CD4-positive, alpha-beta T cell treated with Interleukin-1 beta for 1 hour (primary cell): ENCODE results near the gene LITAFD.

Source experiments
- DNase-seq, 2 donors: peaks; one replicate each; pipeline ENCODE4 v3.0.0-alpha.2; 2020 to 2022

The LITAFD gene

GRCh38 chr16:8920645-8921346, 38.6 kb downstream of the LITAFD start:
- DNase-seq: no peak

DNA sequence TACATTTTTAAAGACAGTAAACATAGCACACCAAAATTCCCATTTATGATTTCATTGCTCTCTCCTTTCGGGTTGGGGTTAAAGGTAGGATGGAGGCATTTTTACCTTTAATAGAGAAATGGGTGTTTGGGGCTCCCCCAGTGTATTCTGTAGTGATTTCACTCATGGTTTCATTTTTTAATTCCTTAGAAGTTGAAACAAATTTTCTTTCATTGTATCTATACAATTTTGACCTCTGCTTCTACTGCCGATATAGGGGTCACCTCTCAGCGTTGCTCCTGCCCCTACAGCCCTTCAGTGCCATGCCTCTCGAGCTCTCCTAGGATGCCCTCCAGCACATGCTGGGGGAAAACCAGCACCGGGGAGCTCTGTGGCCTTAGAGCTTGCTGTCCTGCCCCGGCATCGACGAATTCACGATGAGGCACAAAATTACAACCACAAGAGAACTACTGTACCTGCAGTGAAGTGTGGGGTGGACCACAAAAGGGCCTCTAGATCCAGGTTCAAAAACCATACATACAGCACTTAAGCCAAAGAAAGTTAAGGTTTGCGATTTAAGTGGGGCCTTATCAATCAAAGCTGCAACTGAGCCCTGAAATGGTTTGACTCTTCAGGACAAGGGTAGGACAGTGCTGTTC, 39.3 kb downstream of the LITAFD start:
- no peak for DNase-seq

GRCh38 chr16:8923199-8923598, 41.0 kb downstream of the LITAFD start:
- DNase-seq: no peak

GRCh38 chr16:8924214-8924613, 42.1 kb downstream of the LITAFD start:
- DNase-seq: no peak

DNA sequence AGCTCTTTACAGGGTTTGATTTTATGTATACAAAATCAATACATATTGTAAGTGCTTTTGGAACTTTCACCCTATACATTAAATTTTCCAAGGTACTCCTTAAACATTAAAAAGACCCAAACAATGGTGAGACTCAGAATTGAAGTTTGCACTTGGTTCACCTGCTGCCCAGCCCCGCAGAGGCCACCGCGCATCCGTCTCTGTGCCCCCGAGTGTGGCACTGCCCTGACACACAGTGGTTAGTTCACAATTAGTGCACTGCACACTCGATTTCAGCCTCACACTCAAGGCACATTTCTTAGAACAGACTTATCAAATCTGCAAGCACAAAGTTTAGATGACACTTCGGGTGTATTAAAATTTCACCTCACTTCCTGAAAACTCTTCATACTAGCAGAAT, 43.3 kb downstream of the LITAFD start:
- no peak for DNase-seq

DNA sequence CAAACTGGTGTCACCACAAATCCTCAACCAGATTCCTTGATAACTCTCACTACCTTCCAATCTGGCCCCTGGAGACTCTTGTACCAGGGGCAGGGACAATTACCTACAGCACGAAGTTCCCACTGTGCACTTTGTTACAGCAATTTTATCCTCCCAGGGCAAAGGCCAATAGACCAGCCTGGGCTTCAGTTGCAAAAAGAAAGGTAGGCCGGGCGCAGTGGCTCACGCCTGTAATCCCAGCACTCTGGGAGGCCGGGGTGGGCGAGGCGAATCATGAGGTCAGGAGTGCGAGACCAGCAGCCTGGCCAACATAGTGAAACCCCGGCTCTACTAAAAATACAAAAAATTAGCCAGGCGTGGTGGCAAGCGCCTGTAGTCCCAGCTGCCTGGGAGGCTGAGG, 44.7 kb downstream of the LITAFD start:
- no peak for DNase-seq

- DNase-seq: no peak
Observed at GRCh38 chr16:8928467-8928957, 46.4 kb downstream of the LITAFD start.

DNA sequence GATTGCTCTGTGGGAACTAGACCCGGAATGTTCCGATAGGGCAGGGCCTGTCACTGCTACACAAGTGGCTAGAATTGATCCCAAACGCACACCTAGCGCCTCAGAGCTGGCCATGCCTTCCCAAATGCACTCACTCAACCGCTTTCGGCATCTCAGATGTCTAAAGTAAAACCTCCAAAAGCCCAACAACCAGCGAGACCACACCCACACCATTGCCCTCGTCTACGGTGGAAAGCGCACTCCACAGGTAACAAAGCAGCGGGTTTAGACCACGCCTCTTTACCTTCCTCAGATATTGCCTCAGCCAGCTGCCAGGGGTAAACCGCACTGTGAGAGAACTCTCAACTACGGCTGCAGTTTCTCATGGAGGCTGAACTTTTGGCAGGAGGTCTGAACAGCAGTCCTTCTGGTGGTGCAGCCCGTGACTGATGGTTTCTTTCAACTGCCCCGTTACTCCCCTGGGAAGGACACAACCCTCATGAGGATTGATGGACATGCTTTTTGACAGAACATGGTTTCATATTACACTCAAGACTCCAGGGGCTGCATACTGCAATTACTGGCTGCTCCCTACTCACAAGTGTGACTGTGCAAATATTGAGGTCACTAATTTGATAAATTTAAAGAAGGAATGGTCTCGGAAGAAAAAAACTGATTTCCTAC, 47.1 kb downstream of the LITAFD start:
- DNase-seq: no peak

GRCh38 chr16:8931859-8932258, 49.7 kb downstream of the LITAFD start:
- peak; percentile 36 to 50 for DNase-seq

- DNase-seq: no peak
Observed at GRCh38 chr16:8934601-8935000, 52.5 kb downstream of the LITAFD start.
